NT2/D1 (cell line): Measurements from ENCODE around the gene SLC25A1.

Source experiments
- SUZ12 ChIP-seq: IDR thresholded peaks from 2 replicates; pipeline ENCODE4 v1.6.1; 2011; ENCODE audit not compliant: insufficient read length, insufficient read depth; ENCODE audit errors: extremely low read depth
- YY1 ChIP-seq: IDR thresholded peaks from 2 replicates; pipeline ENCODE4 v1.6.1; 2011; ENCODE audit not compliant: insufficient read length, insufficient read depth

DNA sequence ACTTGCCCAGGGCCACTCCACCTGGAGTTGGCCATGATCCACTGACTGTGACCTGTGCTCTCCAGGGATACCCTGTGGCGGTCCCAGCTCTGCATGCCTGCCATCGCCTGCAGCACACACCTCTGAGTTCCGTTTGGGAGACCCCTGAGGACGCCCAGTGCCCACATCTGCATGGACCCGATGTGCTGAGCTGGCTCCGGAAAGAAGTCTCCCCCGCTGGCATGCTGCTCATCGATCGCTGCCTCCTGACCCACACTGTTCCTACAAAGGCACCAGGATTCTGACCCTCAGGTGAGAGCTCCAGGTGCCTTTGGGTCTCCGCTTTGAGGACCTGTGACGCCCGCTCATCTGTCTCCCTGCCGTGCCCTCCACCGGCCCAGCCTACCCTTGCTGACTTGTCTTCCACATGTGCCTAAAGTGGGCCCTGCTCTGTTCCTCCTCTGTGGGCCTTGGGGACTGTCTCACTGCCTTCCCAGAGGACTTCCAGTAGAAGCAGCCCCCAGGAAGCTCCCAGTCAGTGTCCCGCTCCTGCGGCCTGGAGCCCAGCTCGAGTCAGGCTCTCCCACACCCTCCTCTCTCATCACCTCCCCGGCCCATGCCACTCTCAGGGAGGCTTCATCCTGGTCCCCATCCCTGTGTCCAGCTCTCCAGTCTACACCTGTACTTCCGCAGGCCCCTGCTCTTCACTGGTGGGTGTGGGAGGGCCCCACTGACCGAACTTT lies 5.9 kb upstream of the SLC25A1 start:
- TF ChIP-seq SUZ12 = no peak
- no peak for TF ChIP-seq YY1
